ENCODE data around the gene LYZL4.

- TF ChIP-seq CTCF (conservative IDR thresholded peaks at IDR 0.05; ENCODE audit: low read length) (no peak), EZH2phosphoT487 (IDR thresholded peaks at IDR 0.05; ENCODE audit: borderline replicate concordance, low read depth, low read length) (no peak)
Measured at GRCh38 chr3:42451546-42452230, 41.3 kb upstream of the LYZL4 start.
